ENCODE data around the gene TESK2. TPM values are rescaled to one million over a fixed set of nuclear protein-coding genes. Genes with fewer than 3 reads are reported as not detected.

TESK2 gene
- total RNA-seq, 1 experiment from 2014 or later: not detected

GRCh38 chr1:45443580-45444446 lies 47.1 kb downstream of the TESK2 start:
- no peak for DNase-seq (ENCODE audit: low read depth)
- in situ Hi-C loops (cut with HindIII; ENCODE audit: low pct_unique_long_range_greater_than_20kb, low sequenced_read_pairs): no loop called here

GRCh38 chr1:45442272-45442671 lies 48.7 kb downstream of the TESK2 start:
- no peak for DNase-seq (ENCODE audit: low read depth)
- in situ Hi-C loops (cut with HindIII; ENCODE audit: low pct_unique_long_range_greater_than_20kb, low sequenced_read_pairs): no loop called here

GRCh38 chr1:45437323-45437722 lies 53.6 kb downstream of the TESK2 start:
- DNase-seq (ENCODE audit: low read depth): no peak
- in situ Hi-C loops (cut with HindIII; ENCODE audit: low pct_unique_long_range_greater_than_20kb, low sequenced_read_pairs): no loop called here

- no peak for DNase-seq (ENCODE audit: low read depth)
- in situ Hi-C loops (cut with HindIII; ENCODE audit: low pct_unique_long_range_greater_than_20kb, low sequenced_read_pairs): no loop called here
These were observed 60.5 kb downstream of the TESK2 start for GRCh38 chr1:45430490-45430889.

GRCh38 chr1:45429561-45430159 lies 61.3 kb downstream of the TESK2 start:
- in situ Hi-C loops (cut with HindIII; ENCODE audit: low pct_unique_long_range_greater_than_20kb, low sequenced_read_pairs): no loop called here
- DNase-seq (ENCODE audit: low read depth): no peak

- DNase-seq (ENCODE audit: low read depth): no peak
- in situ Hi-C loops (cut with HindIII; ENCODE audit: low pct_unique_long_range_greater_than_20kb, low sequenced_read_pairs): no loop called here
These were observed 66.9 kb downstream of the TESK2 start for GRCh38 chr1:45423906-45424678.

- in situ Hi-C loops (cut with HindIII; ENCODE audit: low pct_unique_long_range_greater_than_20kb, low sequenced_read_pairs): no loop called here
These were observed 69.0 kb downstream of the TESK2 start for GRCh38 chr1:45421935-45422334.

GRCh38 chr1:45414746-45415145 lies 76.2 kb downstream of the TESK2 start:
- DNase-seq (ENCODE audit: low read depth): no peak

More at GRCh38 chr1:45421935-45422334, 69.0 kb downstream of the TESK2 start:
- no peak for DNase-seq (ENCODE audit: low read depth)

GRCh38 chr1:45412899-45413298 lies 78.1 kb downstream of the TESK2 start:
- no peak for DNase-seq (ENCODE audit: low read depth)
- in situ Hi-C loops (cut with HindIII; ENCODE audit: low pct_unique_long_range_greater_than_20kb, low sequenced_read_pairs): no loop called here

More at GRCh38 chr1:45414746-45415145, 76.2 kb downstream of the TESK2 start:
- in situ Hi-C loops (cut with HindIII; ENCODE audit: low pct_unique_long_range_greater_than_20kb, low sequenced_read_pairs): no loop called here

GRCh38 chr1:45411510-45411899 lies 79.5 kb downstream of the TESK2 start:
- no peak for DNase-seq (ENCODE audit: low read depth)

GRCh38 chr1:45410850-45411509 lies 80.0 kb downstream of the TESK2 start:
- DNase-seq (ENCODE audit: low read depth): no peak
- in situ Hi-C loops (cut with HindIII; ENCODE audit: low pct_unique_long_range_greater_than_20kb, low sequenced_read_pairs): no loop called here

More at GRCh38 chr1:45411510-45411899, 79.5 kb downstream of the TESK2 start:
- in situ Hi-C loops (cut with HindIII; ENCODE audit: low pct_unique_long_range_greater_than_20kb, low sequenced_read_pairs): no loop called here

GRCh38 chr1:45409276-45409675 lies 81.7 kb downstream of the TESK2 start:
- in situ Hi-C loops (cut with HindIII; ENCODE audit: low pct_unique_long_range_greater_than_20kb, low sequenced_read_pairs): no loop called here
- DNase-seq (ENCODE audit: low read depth): no peak

- in situ Hi-C loops (cut with HindIII; ENCODE audit: low pct_unique_long_range_greater_than_20kb, low sequenced_read_pairs): no loop called here
- no peak for DNase-seq (ENCODE audit: low read depth)
These were observed 83.2 kb downstream of the TESK2 start for GRCh38 chr1:45407629-45408287.

GRCh38 chr1:45405636-45406035 lies 85.3 kb downstream of the TESK2 start:
- DNase-seq (ENCODE audit: low read depth): no peak
- in situ Hi-C loops (cut with HindIII; ENCODE audit: low pct_unique_long_range_greater_than_20kb, low sequenced_read_pairs): no loop called here

GRCh38 chr1:45403718-45404117 lies 87.2 kb downstream of the TESK2 start:
- in situ Hi-C loops (cut with HindIII; ENCODE audit: low pct_unique_long_range_greater_than_20kb, low sequenced_read_pairs): no loop called here
- no peak for DNase-seq (ENCODE audit: low read depth)

GRCh38 chr1:45403298-45403697 lies 87.7 kb downstream of the TESK2 start:
- in situ Hi-C loops (cut with HindIII; ENCODE audit: low pct_unique_long_range_greater_than_20kb, low sequenced_read_pairs): no loop called here
- no peak for DNase-seq (ENCODE audit: low read depth)

- in situ Hi-C loops (cut with HindIII; ENCODE audit: low pct_unique_long_range_greater_than_20kb, low sequenced_read_pairs): no loop called here
- DNase-seq (ENCODE audit: low read depth): no peak
These were observed 89.4 kb downstream of the TESK2 start for GRCh38 chr1:45401524-45401923.

GRCh38 chr1:45400049-45400448 lies 90.9 kb downstream of the TESK2 start:
- no peak for DNase-seq (ENCODE audit: low read depth)
- in situ Hi-C loops (cut with HindIII; ENCODE audit: low pct_unique_long_range_greater_than_20kb, low sequenced_read_pairs): no loop called here

Data from Caki2 (cell line).